ENCODE results near the gene IRF4.

The IRF4 gene

GRCh38 chr6:396126-396520 lies 4.6 kb downstream of the IRF4 start:
- Histone ChIP-seq H3K4me1 (ENCODE audit: insufficient read depth, poor library complexity, severe bottlenecking) (no peaks in the 10 kb centered on the region), H3K27me3 (ENCODE audit: insufficient read depth, poor library complexity, severe bottlenecking) (peaks cover 90% of the 10 kb centered on the region), H3K36me3 (ENCODE audit: low read depth) (no peaks in the 10 kb centered on the region), H3K27ac (ENCODE audit: poor library complexity, severe bottlenecking) (no peak overlapping the region), H3K9me3 (ENCODE audit: severe bottlenecking) (no peaks in the 10 kb centered on the region), H3K4me3 (ENCODE audit: severe bottlenecking) (no peak overlapping the region)
- DNase-seq (ENCODE audit: low spot score) = no peak
- no peak for ATAC-seq (ENCODE audit: low read depth)
- TF ChIP-seq CTCF (IDR thresholded peaks at IDR 0.05; ENCODE audit: poor library complexity, severe bottlenecking) = no peak

GRCh38 chr6:397056-397455 lies 5.5 kb downstream of the IRF4 start:
- ATAC-seq (ENCODE audit: low read depth) (no peak), DNase-seq (ENCODE audit: low spot score) (no peak)
- no peaks in the 10 kb centered on the region for H3K4me1 ChIP-seq (ENCODE audit: insufficient read depth, poor library complexity, severe bottlenecking)
- no peaks in the 10 kb centered on the region for H3K36me3 ChIP-seq (ENCODE audit: low read depth)
- TF ChIP-seq CTCF (IDR thresholded peaks at IDR 0.05; ENCODE audit: poor library complexity, severe bottlenecking) = no peak
- peaks cover 86% of the 10 kb centered on the region for H3K27me3 ChIP-seq (ENCODE audit: insufficient read depth, poor library complexity, severe bottlenecking)
- no peak overlapping the region for H3K4me3 ChIP-seq (ENCODE audit: severe bottlenecking)
- no peaks in the 10 kb centered on the region for H3K9me3 ChIP-seq (ENCODE audit: severe bottlenecking)
- no peak overlapping the region for H3K27ac ChIP-seq (ENCODE audit: poor library complexity, severe bottlenecking)

- no peak overlapping the region for H3K27ac ChIP-seq (ENCODE audit: poor library complexity, severe bottlenecking)
Measured at GRCh38 chr6:397604-398003, 6.1 kb downstream of the IRF4 start.

GRCh38 chr6:398065-398464 lies 6.5 kb downstream of the IRF4 start:
- peaks cover 86% of the 10 kb centered on the region for H3K27me3 ChIP-seq (ENCODE audit: insufficient read depth, poor library complexity, severe bottlenecking)
- no peak for TF ChIP-seq CTCF (IDR thresholded peaks at IDR 0.05; ENCODE audit: poor library complexity, severe bottlenecking)
- H3K36me3 ChIP-seq (ENCODE audit: low read depth) = no peaks in the 10 kb centered on the region
- H3K4me1 ChIP-seq (ENCODE audit: insufficient read depth, poor library complexity, severe bottlenecking) = no peaks in the 10 kb centered on the region
- DNase-seq (ENCODE audit: low spot score) (no peak), ATAC-seq (ENCODE audit: low read depth) (no peak)
- H3K9me3 ChIP-seq (ENCODE audit: severe bottlenecking) = no peaks in the 10 kb centered on the region
- no peak overlapping the region for H3K27ac ChIP-seq (ENCODE audit: poor library complexity, severe bottlenecking)
- H3K4me3 ChIP-seq (ENCODE audit: severe bottlenecking) = no peak overlapping the region

More at GRCh38 chr6:397604-398003, 6.1 kb downstream of the IRF4 start:
- no peak for TF ChIP-seq CTCF (IDR thresholded peaks at IDR 0.05; ENCODE audit: poor library complexity, severe bottlenecking)
- Histone ChIP-seq H3K36me3 (ENCODE audit: low read depth) (no peaks in the 10 kb centered on the region), H3K27me3 (ENCODE audit: insufficient read depth, poor library complexity, severe bottlenecking) (peaks cover 86% of the 10 kb centered on the region), H3K4me1 (ENCODE audit: insufficient read depth, poor library complexity, severe bottlenecking) (no peaks in the 10 kb centered on the region), H3K4me3 (ENCODE audit: severe bottlenecking) (no peak overlapping the region), H3K9me3 (ENCODE audit: severe bottlenecking) (no peaks in the 10 kb centered on the region)
- DNase-seq (ENCODE audit: low spot score) (no peak), ATAC-seq (ENCODE audit: low read depth) (no peak)

GRCh38 chr6:398558-399078 lies 7.1 kb downstream of the IRF4 start:
- Histone ChIP-seq H3K27ac (ENCODE audit: poor library complexity, severe bottlenecking) (no peak overlapping the region), H3K4me3 (ENCODE audit: severe bottlenecking) (no peak overlapping the region), H3K4me1 (ENCODE audit: insufficient read depth, poor library complexity, severe bottlenecking) (no peaks in the 10 kb centered on the region), H3K27me3 (ENCODE audit: insufficient read depth, poor library complexity, severe bottlenecking) (peaks cover 86% of the 10 kb centered on the region), H3K9me3 (ENCODE audit: severe bottlenecking) (no peaks in the 10 kb centered on the region), H3K36me3 (ENCODE audit: low read depth) (no peaks in the 10 kb centered on the region)
- no peak for TF ChIP-seq CTCF (IDR thresholded peaks at IDR 0.05; ENCODE audit: poor library complexity, severe bottlenecking)
- DNase-seq (ENCODE audit: low spot score) (no peak), ATAC-seq (ENCODE audit: low read depth) (no peak)

Measured in RWPE2 (cell line).